Cardiac muscle cell (in vitro differentiated cells and primary cell): ENCODE data around the gene ARID5B. TPM values are rescaled to one million over a fixed set of nuclear protein-coding genes. Genes with fewer than 3 reads are reported as not detected.

Experiments
- DNase-seq, 2 donors: peaks; one replicate each; pipeline versions ENCODE4 v3.0.0 to v3.0.0-alpha.2; 2010 to 2017; ENCODE audit warnings: low read depth in 1 of 2, low spot score in 1 of 2
- H3K27ac ChIP-seq: fragments of 200-600 bp; sonication (generic); 2 replicates; pipeline ENCODE4 v1.5.1; 2016
- H3K27me3 ChIP-seq: fragments of 200-600 bp; sonication (generic); 2 replicates; pipeline ENCODE4 v1.6.0; 2016; ENCODE audit warnings: control low read depth
- H3K36me3 ChIP-seq: fragments of 200-600 bp; sonication (generic); 2 replicates; pipeline ENCODE4 v1.5.1; 2016; ENCODE audit warnings: control low read depth
- H3K4me1 ChIP-seq: fragments of 200-600 bp; sonication (generic); 2 replicates; pipeline ENCODE4 v1.8.1; 2017; ENCODE audit warnings: low read depth, mild to moderate bottlenecking, mixed run types
- H3K4me3 ChIP-seq: fragments of 200-600 bp; sonication (generic); 2 replicates; pipeline ENCODE4 v1.5.1; 2016; ENCODE audit warnings: mild to moderate bottlenecking
- H3K9me3 ChIP-seq: fragments of 200-600 bp; sonication (generic); 2 replicates; pipeline ENCODE4 v1.5.1; 2017; ENCODE audit warnings: low read depth, mild to moderate bottlenecking, control low read depth
- CTCF ChIP-seq: IDR thresholded peaks from 2 replicates; pipeline ENCODE4 v1.5.1; 2012; ENCODE audit warnings: low read depth, mild to moderate bottlenecking, low read length
- polyA plus RNA-seq: library from polyadenylated mRNA; unstranded; fragments of >200 nt; fragmentation: Nextera tagmentation; extraction: Ambion mirVana; gene quantifications from 2 replicates; pipeline ENCODE4 v1.2.1, GENCODE V29; 2016
- total RNA-seq: library from RNA; depleted of rRNA; stranded (reverse); fragments of >200 nt; gene quantifications from 2 replicates; pipeline ENCODE4 v1.2.3, GENCODE V29; 2016

Gene ARID5B
- total and polyA plus RNA-seq, 2 experiments from 2014 or later, result 4.9 to 7.8 TPM

GRCh38 chr10:61952028-61952674 is 50.7 kb downstream of the ARID5B start:
- Histone ChIP-seq H3K4me3 (no peak overlapping the region), H3K9me3 (no peaks in the 10 kb centered on the region), H3K27me3 (no peaks in the 10 kb centered on the region), H3K36me3 (no peaks in the 10 kb centered on the region), H3K4me1 (no peaks in the 10 kb centered on the region), H3K27ac (no peak overlapping the region)
- TF ChIP-seq CTCF, result no peak
- DNase-seq, result no peak

- no peak for DNase-seq
- TF ChIP-seq CTCF, result no peak
- Histone ChIP-seq H3K27me3 (no peaks in the 10 kb centered on the region), H3K4me3 (no peak overlapping the region), H3K36me3 (no peaks in the 10 kb centered on the region), H3K27ac (no peak overlapping the region), H3K9me3 (no peaks in the 10 kb centered on the region), H3K4me1 (no peaks in the 10 kb centered on the region)
Observed at GRCh38 chr10:61953183-61953582, 51.7 kb downstream of the ARID5B start.

GRCh38 chr10:61957806-61958205 is 56.3 kb downstream of the ARID5B start:
- Histone ChIP-seq H3K27ac (no peak overlapping the region), H3K36me3 (no peaks in the 10 kb centered on the region), H3K9me3 (no peaks in the 10 kb centered on the region), H3K27me3 (no peaks in the 10 kb centered on the region), H3K4me3 (no peak overlapping the region), H3K4me1 (no peaks in the 10 kb centered on the region)
- no peak for TF ChIP-seq CTCF
- no peak for DNase-seq

- Histone ChIP-seq H3K36me3 (no peaks in the 10 kb centered on the region), H3K9me3 (no peaks in the 10 kb centered on the region), H3K27me3 (no peaks in the 10 kb centered on the region), H3K27ac (no peak overlapping the region), H3K4me3 (no peak overlapping the region), H3K4me1 (no peaks in the 10 kb centered on the region)
- DNase-seq, result no peak
- no peak for TF ChIP-seq CTCF
Observed at GRCh38 chr10:61958311-61958710, 56.8 kb downstream of the ARID5B start.

- H3K4me3 ChIP-seq, result no peak overlapping the region
- no peak for TF ChIP-seq CTCF
- no peaks in the 10 kb centered on the region for H3K27me3 ChIP-seq
- DNase-seq, result no peak
- H3K36me3 ChIP-seq, result no peaks in the 10 kb centered on the region
- H3K4me1 ChIP-seq, result no peaks in the 10 kb centered on the region
- H3K27ac ChIP-seq, result no peak overlapping the region
- H3K9me3 ChIP-seq, result no peaks in the 10 kb centered on the region
Observed at GRCh38 chr10:61958805-61959204, 57.3 kb downstream of the ARID5B start.
